HG02642 (cell line): ENCODE results near the gene CEP63.

Experiments used
- ATAC-seq: cut with Tn5 transposase; IDR thresholded peaks from one replicate; pipeline ENCODE4 v1.9.1; 2021; ENCODE audit warnings: mild to moderate bottlenecking; ENCODE audit not compliant: unreplicated experiment, poor library complexity

The CEP63 gene

GRCh38 chr3:134485718-134486576 lies at the start of gene CEP63, which contains the start of gene ANAPC13:
TSS of gene CEP63 (plus strand) at chr3:134486057. CDS start at chr3:134495321, 9,264 bp downstream.
TSS of gene ANAPC13 (minus strand) at chr3:134485985. CDS start at chr3:134482904, 3,081 bp downstream.
- ATAC-seq, result peak; percentile 89

- ATAC-seq, result no peak
Observed at GRCh38 chr3:134437211-134437752, 48.6 kb upstream of the CEP63 start.

DNA sequence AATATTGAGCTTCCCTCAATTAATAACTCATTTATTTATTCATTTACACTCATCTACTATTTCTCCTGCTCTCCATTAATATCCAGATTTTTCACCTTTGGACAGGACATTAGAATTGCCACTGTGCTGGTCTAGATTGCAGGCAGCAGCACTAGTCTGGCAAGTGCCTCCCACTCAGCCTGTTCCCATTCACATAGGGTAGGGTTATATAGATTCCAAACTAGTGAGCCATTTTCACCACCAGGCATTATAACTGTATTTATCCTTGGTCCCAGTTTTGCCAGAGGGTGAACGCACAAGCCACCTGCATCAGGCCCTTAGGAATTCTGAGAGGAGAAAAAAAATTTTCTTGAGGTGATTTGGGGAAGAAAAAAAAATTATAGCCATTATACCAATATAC lies 44.5 kb upstream of the CEP63 start:
- no peak for ATAC-seq

DNA sequence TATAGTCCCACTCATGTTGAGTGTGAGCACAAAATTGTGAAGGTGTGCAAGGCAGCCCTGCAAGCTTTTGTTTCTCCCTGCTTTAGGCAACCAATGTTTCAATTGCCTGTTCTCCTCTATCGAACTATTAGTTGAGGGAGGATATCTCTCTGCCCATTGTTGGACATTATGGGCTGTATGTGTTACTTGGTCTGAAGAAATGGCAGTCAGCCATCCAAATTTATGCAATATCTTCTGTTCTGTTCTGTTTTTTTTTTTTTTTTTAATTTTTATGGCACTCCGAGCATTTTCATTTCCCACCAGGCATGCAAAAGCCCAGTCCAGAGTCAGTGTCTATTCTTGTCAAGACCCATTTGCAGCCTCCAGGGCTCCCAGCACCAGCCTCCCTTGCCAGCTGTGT lies 44.0 kb upstream of the CEP63 start:
- no peak for ATAC-seq

DNA sequence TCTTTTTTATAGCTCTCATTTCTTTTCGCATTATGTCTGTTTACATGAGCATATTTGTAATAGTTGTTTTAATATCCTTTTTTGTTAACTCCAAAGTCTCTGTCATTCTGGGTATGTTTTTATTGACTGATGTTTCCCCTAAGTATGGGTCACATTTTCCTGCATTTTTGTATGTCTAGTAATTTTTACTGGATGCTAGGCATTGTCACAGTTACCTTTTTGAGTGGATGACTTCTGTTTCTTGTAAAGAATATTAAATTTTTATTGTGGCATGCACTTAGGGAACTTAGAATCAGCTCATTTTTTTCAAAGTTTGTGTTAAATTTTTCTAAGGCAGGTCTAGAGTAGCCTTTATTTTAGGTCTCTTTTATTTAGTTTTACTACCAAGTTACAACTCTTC lies 40.8 kb upstream of the CEP63 start:
- ATAC-seq, result no peak

- no peak for ATAC-seq
Observed at GRCh38 chr3:134445636-134446035, 40.2 kb upstream of the CEP63 start.

GRCh38 chr3:134446800-134447199 lies 39.1 kb upstream of the CEP63 start:
- no peak for ATAC-seq

GRCh38 chr3:134447351-134447750 lies 38.5 kb upstream of the CEP63 start:
- no peak for ATAC-seq

GRCh38 chr3:134448664-134449063 lies 37.2 kb upstream of the CEP63 start:
- no peak for ATAC-seq

DNA sequence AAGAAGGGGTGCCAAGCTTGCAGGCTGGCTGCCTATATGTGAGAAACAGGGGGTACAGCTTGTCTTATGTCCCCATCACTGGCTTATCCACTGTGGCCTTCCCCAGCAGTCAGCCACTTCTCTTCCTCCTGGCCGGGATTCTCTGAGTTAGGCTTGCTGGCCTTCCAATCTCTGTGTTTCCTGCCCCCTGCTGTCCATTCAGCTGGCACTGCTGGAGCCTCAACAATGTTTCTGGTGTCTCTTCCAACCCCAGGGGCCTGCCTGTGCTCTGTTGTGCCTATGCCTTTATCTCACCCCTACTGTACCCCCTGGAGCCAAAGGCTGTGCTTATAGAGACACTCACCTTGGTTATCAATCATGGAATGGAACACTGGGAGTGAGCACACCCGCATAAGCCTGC lies 36.6 kb upstream of the CEP63 start:
- ATAC-seq, result no peak

DNA sequence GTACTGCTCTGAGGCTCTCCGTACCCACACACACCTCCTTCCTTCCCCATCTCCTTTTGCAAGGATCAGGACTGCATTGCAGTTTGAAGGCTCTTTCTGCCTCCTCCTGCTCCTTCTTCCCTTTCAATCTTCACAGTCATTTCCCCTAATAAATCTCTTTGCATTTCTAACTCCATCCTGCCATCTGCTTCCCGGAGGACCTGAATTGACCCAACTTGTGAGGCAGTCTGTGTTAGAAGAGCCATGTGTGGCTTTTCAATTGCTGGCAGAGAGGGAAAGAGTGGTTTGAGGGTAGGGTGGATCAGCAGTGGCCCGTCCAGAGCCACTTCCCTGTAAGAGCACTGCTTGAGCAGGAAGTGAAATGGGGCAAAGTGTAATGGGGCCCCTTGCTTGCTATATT lies 35.9 kb upstream of the CEP63 start:
- no peak for ATAC-seq

DNA sequence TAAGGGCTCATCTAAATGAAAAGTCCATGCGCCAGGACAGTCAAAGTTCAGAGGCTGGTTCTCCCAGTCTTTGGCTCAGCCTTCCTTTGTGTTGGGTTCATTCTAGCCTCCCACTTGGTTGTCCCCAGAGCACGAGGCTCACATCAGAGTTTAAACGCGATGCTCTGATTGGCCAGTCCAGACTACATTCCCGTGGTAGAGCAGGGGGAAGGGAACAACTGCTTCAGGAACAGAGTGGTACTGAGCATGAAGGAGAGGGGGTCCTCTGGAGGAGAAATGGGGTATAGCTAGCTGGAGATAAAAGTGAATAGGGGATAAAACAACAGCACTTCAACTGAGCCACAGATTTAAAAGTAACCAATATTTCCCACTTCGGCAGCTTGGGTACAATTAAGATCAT lies 32.2 kb upstream of the CEP63 start:
- ATAC-seq, result no peak

GRCh38 chr3:134457376-134458074 lies 28.3 kb upstream of the CEP63 start:
- no peak for ATAC-seq

DNA sequence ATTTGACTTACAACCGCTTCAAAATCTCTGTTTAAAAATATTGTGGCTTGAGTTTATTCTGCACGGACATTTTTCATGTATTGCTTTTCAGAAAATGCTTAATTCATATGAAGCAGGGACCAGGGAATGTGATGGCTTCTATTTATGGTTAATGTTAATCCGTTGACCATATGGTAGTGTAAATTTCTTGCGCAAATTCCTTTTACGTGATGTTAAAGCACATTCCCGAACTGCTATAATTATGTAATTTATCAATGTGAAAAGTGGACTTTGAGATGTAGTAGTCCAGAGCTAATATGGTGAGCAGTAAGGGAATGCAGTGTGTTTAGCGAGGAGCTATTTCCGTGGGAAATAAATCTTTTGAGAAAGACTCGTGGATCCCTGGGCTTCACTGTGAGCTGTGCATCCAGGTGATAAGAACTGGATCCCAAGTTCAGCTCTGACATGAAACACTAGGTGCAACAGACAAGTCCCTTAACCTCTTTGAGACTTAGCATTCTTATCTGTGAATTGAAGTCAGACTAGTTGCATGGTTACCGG lies 27.4 kb upstream of the CEP63 start:
- no peak for ATAC-seq

DNA sequence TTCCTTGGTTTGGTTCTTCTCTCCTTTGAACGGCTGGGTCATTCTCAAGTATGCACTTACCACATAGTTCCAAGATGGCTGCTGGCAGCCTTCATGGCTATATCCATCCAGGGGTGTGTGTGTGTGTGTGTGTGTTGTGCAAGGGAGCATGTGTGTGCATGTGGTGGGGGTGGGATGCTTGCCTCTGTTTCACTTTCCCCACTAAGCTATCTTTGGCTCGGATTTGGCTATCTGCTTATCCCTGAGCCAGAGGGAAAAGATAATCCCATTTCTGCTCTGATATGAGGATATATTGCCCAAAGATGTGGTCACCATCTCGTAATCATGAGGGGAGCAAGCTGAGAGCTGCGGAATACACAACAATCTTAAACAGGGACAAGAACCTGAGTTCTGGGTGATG lies 26.3 kb upstream of the CEP63 start:
- ATAC-seq, result no peak

DNA sequence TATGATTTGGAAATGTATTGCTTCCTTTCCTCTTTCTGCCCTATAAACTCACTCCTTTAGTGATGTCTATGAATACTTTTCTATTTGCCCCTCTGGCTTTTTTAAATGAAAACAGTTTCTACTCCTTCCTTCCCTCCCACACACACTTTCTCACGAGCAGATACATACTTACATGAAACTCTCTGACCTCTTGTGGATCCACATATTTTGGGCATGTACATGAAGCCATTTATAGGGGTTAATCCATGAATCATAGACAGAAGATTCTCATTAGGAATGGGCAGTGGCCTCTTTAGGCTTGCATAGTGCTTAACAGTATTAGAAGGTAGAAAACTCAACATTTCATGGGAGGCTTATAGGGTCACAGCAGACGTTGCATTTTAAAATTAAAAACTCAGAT lies 24.9 kb upstream of the CEP63 start:
- no peak for ATAC-seq

DNA sequence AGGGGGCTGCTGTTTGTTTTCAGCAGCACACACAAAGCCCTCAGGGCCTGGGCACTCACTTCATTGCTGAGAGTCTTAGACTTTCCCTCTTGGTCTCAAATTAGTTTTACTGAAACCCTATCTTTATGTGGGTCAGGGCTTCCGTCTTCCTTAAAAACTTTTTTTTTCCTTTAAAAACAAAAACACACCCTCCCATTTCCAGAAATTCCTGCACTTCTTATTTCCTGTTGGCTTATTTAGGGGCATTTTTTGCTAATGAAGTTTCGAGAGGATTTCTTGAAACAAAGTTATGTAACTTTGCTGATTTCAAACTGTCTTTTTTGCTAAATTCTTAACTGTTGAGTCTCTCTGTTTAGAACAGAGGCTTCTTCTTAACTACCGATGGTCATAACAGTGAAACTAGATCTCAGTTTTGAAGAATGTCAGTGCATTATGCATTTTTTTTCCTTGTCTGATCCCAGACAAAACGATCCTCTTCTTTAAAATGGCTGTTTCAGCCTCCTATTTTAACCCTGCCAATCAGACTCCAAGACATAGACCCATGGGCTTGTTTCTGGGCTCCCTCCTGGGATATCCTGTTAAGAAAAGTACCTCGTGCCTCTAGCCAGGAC lies 23.4 kb upstream of the CEP63 start:
- ATAC-seq, result no peak

DNA sequence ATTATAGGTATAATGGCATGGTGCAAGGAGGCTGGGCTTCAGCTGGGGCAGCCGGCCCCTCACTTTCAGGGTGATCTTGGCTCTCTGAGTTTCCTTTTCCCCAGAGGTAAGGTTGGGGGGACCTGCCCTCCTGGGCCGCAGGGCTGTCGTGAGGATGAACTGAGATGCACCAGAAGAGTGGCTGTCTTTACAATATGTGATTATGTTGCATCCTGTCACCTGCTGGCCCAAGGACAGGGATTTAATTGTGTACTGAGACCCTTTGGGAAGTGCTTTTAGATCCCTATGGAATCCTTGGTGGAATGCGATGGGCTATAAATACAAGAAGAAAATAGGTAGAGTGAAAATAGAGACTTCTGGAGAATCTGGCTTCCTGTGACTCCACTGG lies 22.2 kb upstream of the CEP63 start:
- no peak for ATAC-seq

- no peak for ATAC-seq
Observed at GRCh38 chr3:134464064-134464688, 21.7 kb upstream of the CEP63 start.

DNA sequence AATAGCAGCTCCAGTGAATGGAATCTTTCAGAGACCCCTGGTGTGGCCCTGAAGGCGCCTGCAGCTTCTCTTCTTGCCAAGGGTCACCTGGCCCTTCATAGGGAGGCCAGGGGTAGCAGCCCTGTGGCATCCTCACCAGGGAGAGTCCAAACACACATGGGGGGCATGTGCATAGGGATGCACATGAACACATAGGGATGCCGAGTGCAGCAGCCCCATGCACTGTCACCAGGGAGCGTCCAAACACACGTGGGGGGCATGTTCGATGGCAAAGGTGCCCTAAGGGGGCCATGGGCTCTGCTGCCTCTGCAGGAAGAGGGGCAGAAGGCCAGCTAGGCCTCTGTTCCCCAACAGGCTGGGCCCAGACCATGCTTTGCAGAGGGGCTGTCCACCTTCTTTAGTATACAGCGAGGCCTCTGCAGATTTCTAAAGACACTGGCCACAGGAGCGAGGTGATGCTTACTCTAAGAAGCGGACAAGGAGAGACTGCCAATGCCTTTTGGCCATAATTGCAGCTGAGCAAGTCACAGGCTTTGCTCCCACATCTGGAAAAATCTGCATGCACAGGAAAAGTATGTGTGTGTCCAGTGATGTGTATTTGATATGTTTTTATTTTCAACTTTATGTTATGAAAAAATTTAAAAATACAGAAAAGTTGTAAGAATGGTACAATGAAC lies 21.0 kb upstream of the CEP63 start:
- no peak for ATAC-seq
